HFFc6 (cell line): ENCODE data around the gene RBM47. TPM values are rescaled to one million over a fixed set of nuclear protein-coding genes. Genes with fewer than 3 reads are reported as not detected.
"Not testable (repeated sequence)": the region's sequence is repeated elsewhere in the genome, so short reads cannot be mapped to it uniquely, and the experiment has no call there.

Experiments used
- DNase-seq: peaks from one replicate; pipeline ENCODE4 v3.0.0-alpha.2; 2018
- H3K27ac Mint-ChIP-seq: 2 replicates; pipeline ENCODE4 v1.8.0; 2020; ENCODE audit warnings: mild to moderate bottlenecking, mixed read lengths
- H3K27me3 Mint-ChIP-seq: 2 replicates; pipeline ENCODE4 v1.8.0; 2021; ENCODE audit warnings: mild to moderate bottlenecking, moderate library complexity, mixed read lengths; ENCODE audit not compliant: insufficient read depth
- H3K36me3 Mint-ChIP-seq: 2 replicates; pipeline ENCODE4 v1.8.0; 2021; ENCODE audit warnings: low read depth, mixed read lengths
- H3K4me1 Mint-ChIP-seq: 2 replicates; pipeline ENCODE4 v1.8.0; 2020; ENCODE audit warnings: low read depth, mixed read lengths
- H3K4me3 Mint-ChIP-seq: 2 replicates; pipeline ENCODE4 v1.8.0; 2020; ENCODE audit warnings: mild to moderate bottlenecking, moderate library complexity, mixed read lengths
- H3K9me3 Mint-ChIP-seq: 2 replicates; pipeline ENCODE4 v1.8.0; 2020; ENCODE audit warnings: mild to moderate bottlenecking, mixed read lengths
- CTCF ChIP-seq: fragments of 200-600 bp; sonication (generic); IDR thresholded peaks from 2 replicates; pipeline ENCODE4 v1.5.0; 2021; ENCODE audit warnings: antibody characterized with exemption, mild to moderate bottlenecking
- total RNA-seq, 6 experiments: library from RNA; stranded (reverse); fragmentation: NEBNext Ultra II Directional; extraction: Animal tissue kit (Norgen Biotek cat#: 25700); gene quantifications; 2 replicates in 1 of 6; 3 replicates in 5 of 6; pipeline ENCODE4 v1.2.3, GENCODE V29; 2021

RBM47 gene
- total RNA-seq, 6 experiments from 2014 or later = 0.95 to 1.5 (median 1.4) TPM

- Mint-ChIP-seq H3K4me1 (peaks cover 5% of the 10 kb centered on the region; the same call in 1 of the 2 replicates), H3K27ac (no peak overlapping the region), H3K4me3 (no peak overlapping the region), H3K27me3 (peaks cover 15% of the 10 kb centered on the region), H3K36me3 (no peaks in the 10 kb centered on the region), H3K9me3 (no peaks in the 10 kb centered on the region)
- no peak for DNase-seq
- TF ChIP-seq CTCF = no peak
These were observed 235.4 kb downstream of the RBM47 start for GRCh38 chr4:40394236-40394635.

GRCh38 chr4:40392241-40392640, 237.4 kb downstream of the RBM47 start:
- H3K36me3 Mint-ChIP-seq, H3K27ac Mint-ChIP-seq, H3K4me3 Mint-ChIP-seq, DNase-seq, H3K4me1 Mint-ChIP-seq, H3K9me3 Mint-ChIP-seq: not testable (repeated sequence)
- peaks cover 13% of the 10 kb centered on the region for H3K27me3 Mint-ChIP-seq

- H3K36me3 Mint-ChIP-seq = no peaks in the 10 kb centered on the region
- peaks cover 14% of the 10 kb centered on the region for H3K27me3 Mint-ChIP-seq
- no peaks in the 10 kb centered on the region for H3K9me3 Mint-ChIP-seq
- no peak for DNase-seq
- H3K27ac Mint-ChIP-seq = no peak overlapping the region
- TF ChIP-seq CTCF = no peak
- H3K4me3 Mint-ChIP-seq = no peak overlapping the region
- no peaks in the 10 kb centered on the region for H3K4me1 Mint-ChIP-seq
These were observed 239.7 kb downstream of the RBM47 start for GRCh38 chr4:40389986-40390385.

- H3K4me1 Mint-ChIP-seq = no peaks in the 10 kb centered on the region
- no peak for TF ChIP-seq CTCF
- peaks cover 12% of the 10 kb centered on the region for H3K27me3 Mint-ChIP-seq
- no peak for DNase-seq
- no peaks in the 10 kb centered on the region for H3K36me3 Mint-ChIP-seq
- no peaks in the 10 kb centered on the region for H3K9me3 Mint-ChIP-seq
- no peak overlapping the region for H3K27ac Mint-ChIP-seq
- no peak overlapping the region for H3K4me3 Mint-ChIP-seq
These were observed 241.4 kb downstream of the RBM47 start for GRCh38 chr4:40388239-40388638.

- Mint-ChIP-seq H3K4me3 (no peak overlapping the region), H3K36me3 (no peaks in the 10 kb centered on the region), H3K27me3 (peaks cover 18% of the 10 kb centered on the region), H3K4me1 (peaks cover 16% of the 10 kb centered on the region), H3K9me3 (peaks cover 4% of the 10 kb centered on the region; the same call in 1 of the 2 replicates), H3K27ac (no peak overlapping the region)
- no peak for DNase-seq
- no peak for TF ChIP-seq CTCF
These were observed 249.0 kb downstream of the RBM47 start for GRCh38 chr4:40380647-40381046.

GRCh38 chr4:40379248-40379647, 250.4 kb downstream of the RBM47 start:
- Mint-ChIP-seq H3K36me3 (no peaks in the 10 kb centered on the region), H3K27me3 (peaks cover 17% of the 10 kb centered on the region), H3K4me1 (peaks cover 16% of the 10 kb centered on the region), H3K4me3 (no peak overlapping the region), H3K27ac (no peak overlapping the region), H3K9me3 (peaks cover 4% of the 10 kb centered on the region; the same call in 1 of the 2 replicates)
- TF ChIP-seq CTCF = no peak
- DNase-seq = no peak
